Subcutaneous adipose tissue (tissue), 4 donors: ENCODE data around the gene FGD4. TPM values are rescaled to one million over a fixed set of nuclear protein-coding genes. Genes with fewer than 3 reads are reported as not detected.

Experiments used
- CTCF ChIP-seq: fragments of 450-650 bp; IDR thresholded peaks from one replicate; pipeline ENCODE4 v1.5.1; 2016; ENCODE audit warnings: low read depth, mild to moderate bottlenecking, control low read depth, antibody characterized with exemption, moderate library complexity
- total RNA-seq, 4 donors: library from RNA; depleted of rRNA; stranded (reverse); fragments of >200 nt; gene quantifications; one replicate each; pipeline ENCODE4 v1.1.0, GENCODE V29; 2016

FGD4 gene
- total RNA-seq, 4 donors from 2014 or later, result 65.1 to 96.9 (median 85.8) TPM

- no peak for TF ChIP-seq CTCF
Observed at GRCh38 chr12:32522331-32523221, 123.2 kb downstream of the FGD4 start.

- TF ChIP-seq CTCF, result no peak
Observed at GRCh38 chr12:32532422-32532821, 133.1 kb downstream of the FGD4 start.

GRCh38 chr12:32532951-32533350 is 133.6 kb downstream of the FGD4 start:
- no peak for TF ChIP-seq CTCF

GRCh38 chr12:32533971-32534590 is 134.7 kb downstream of the FGD4 start:
- no peak for TF ChIP-seq CTCF

- no peak for TF ChIP-seq CTCF
Observed at GRCh38 chr12:32534698-32535097, 135.3 kb downstream of the FGD4 start.

- no peak for TF ChIP-seq CTCF
Observed at GRCh38 chr12:32535288-32535999, 136.1 kb downstream of the FGD4 start.

- TF ChIP-seq CTCF, result no peak
Observed at GRCh38 chr12:32536000-32536345, 136.6 kb downstream of the FGD4 start.
